Amniotic epithelial cell (primary cell): ENCODE data around the gene CSHL1.
A peak's percentile ranks its signal among the peaks of the same experiment; 100 is the strongest.
"Not testable (repeated sequence)": the region's sequence is repeated elsewhere in the genome, so short reads cannot be mapped to it uniquely, and the experiment has no call there.

Experiments used
- DNase-seq: peaks from one replicate; pipeline ENCODE4 v3.0.0-alpha.2; 2010; ENCODE audit warnings: low read depth

The CSHL1 gene

GRCh38 chr17:63918789-63919305 lies 7.8 kb upstream of the CSHL1 start, which contains the start of gene GH1:
Gene GH1 (minus strand): TSS chr17:63918839. CDS start chr17:63918776, 63 bp downstream.
- not testable (repeated sequence) for DNase-seq

- DNase-seq: no peak
Measured at GRCh38 chr17:63918305-63918704, 7.2 kb upstream of the CSHL1 start.

GRCh38 chr17:63917646-63918045 lies 6.6 kb upstream of the CSHL1 start:
- no peak for DNase-seq

GRCh38 chr17:63917206-63917605 lies 6.1 kb upstream of the CSHL1 start:
- DNase-seq: not testable (repeated sequence)

GRCh38 chr17:63916566-63917185 lies 5.6 kb upstream of the CSHL1 start:
- no peak for DNase-seq

GRCh38 chr17:63915753-63916152 lies 4.7 kb upstream of the CSHL1 start:
- not testable (repeated sequence) for DNase-seq

- no peak for DNase-seq
Measured at GRCh38 chr17:63914471-63914870, 3.4 kb upstream of the CSHL1 start.

- DNase-seq: peak; percentile 13
Measured at GRCh38 chr17:63911657-63912100, 621 bp upstream of the CSHL1 start.

- DNase-seq: no peak
Measured at GRCh38 chr17:63910096-63910495, 962 bp downstream of the CSHL1 start.

- not testable (repeated sequence) for DNase-seq
Measured at GRCh38 chr17:63909586-63909985, 1.5 kb downstream of the CSHL1 start.

GRCh38 chr17:63907161-63907778 lies 3.8 kb downstream of the CSHL1 start:
- DNase-seq: peak; percentile 12

- not testable (repeated sequence) for DNase-seq
Measured at GRCh38 chr17:63904796-63905195, 6.3 kb downstream of the CSHL1 start.

- not testable (repeated sequence) for DNase-seq
Measured at GRCh38 chr17:63903787-63904201, 7.3 kb downstream of the CSHL1 start.

GRCh38 chr17:63901971-63902370 lies 9.1 kb downstream of the CSHL1 start:
- DNase-seq: not testable (repeated sequence)

- peak; percentile 24 for DNase-seq
Measured at GRCh38 chr17:63898899-63899798, 11.9 kb downstream of the CSHL1 start.

- DNase-seq: not testable (repeated sequence)
Measured at GRCh38 chr17:63896524-63897354, 14.3 kb downstream of the CSHL1 start, which contains the start of gene CSH1. Gene CSH1 (minus strand): TSS chr17:63896574. CDS start chr17:63896511, 63 bp downstream.

GRCh38 chr17:63894821-63895220 lies 16.2 kb downstream of the CSHL1 start:
- not testable (repeated sequence) for DNase-seq

GRCh38 chr17:63894021-63894420 lies 17.0 kb downstream of the CSHL1 start:
- not testable (repeated sequence) for DNase-seq

- not testable (repeated sequence) for DNase-seq
Measured at GRCh38 chr17:63892316-63893037, 18.6 kb downstream of the CSHL1 start.

GRCh38 chr17:63889026-63889848 lies 21.8 kb downstream of the CSHL1 start:
- DNase-seq: peak; percentile 17
